Psoas muscle (tissue), 8 donors: Measurements from ENCODE around the gene KIF16B. TPM values are rescaled to one million over a fixed set of nuclear protein-coding genes. Genes with fewer than 3 reads are reported as not detected.

Experiments used
- ATAC-seq, 4 donors: fragments of 200-7000 bp; cut with Tn5 transposase; one replicate each; pipeline ENCODE4 v1.9.1; 2020; ENCODE audit warnings: moderate library complexity in 3 of 4, mild to moderate bottlenecking in 2 of 4
- DNase-seq, 2 donors: peaks; one replicate each; pipeline ENCODE4 v3.0.0-alpha.2; 2020
- H3K27ac ChIP-seq: fragments of 200-600 bp; one replicate; pipeline ENCODE4 v1.8.0; 2022
- H3K27me3 ChIP-seq, 3 donors: fragments of 200-600 bp in 1 of 3; one replicate each; pipeline versions ENCODE4 v1.6.1 to v1.8.0; 2013 to 2022; ENCODE audit warnings: low read length in 2 of 3, mild to moderate bottlenecking in 2 of 3, moderate library complexity in 1 of 3; ENCODE audit not compliant: insufficient read depth in 3 of 3
- H3K36me3 ChIP-seq, 2 donors: fragments of 200-600 bp in 1 of 2; one replicate each; pipeline versions ENCODE4 v1.6.1 to v1.8.0; 2013 to 2022; ENCODE audit warnings: low read depth in 1 of 2, mild to moderate bottlenecking in 1 of 2, moderate library complexity in 1 of 2; ENCODE audit not compliant: insufficient read depth in 1 of 2
- H3K4me1 ChIP-seq: fragments of 200-600 bp; one replicate; pipeline ENCODE4 v1.8.0; 2022
- H3K4me3 ChIP-seq: fragments of 200-600 bp; one replicate; pipeline ENCODE4 v1.8.0; 2022; ENCODE audit warnings: mild to moderate bottlenecking
- H3K9me3 ChIP-seq: fragments of 200-600 bp; one replicate; pipeline ENCODE4 v1.8.0; 2022
- WGBS, 3 donors: extraction: QIAGEN DNeasy Blood & Tissue Kit; methylation state at CpG; one replicate each; pipeline versions ENCODE4 v1.1.6 to v1.1.7; 2013; 5-methylcytosine and 5-hydroxymethylcytosine counted together
- intact Hi-C, 2 donors: fragments of 100-400 bp; cut with DNase I; formaldehyde crosslinking; loops; one replicate each; pipeline versions ENCODE4 v1.11.0 to v1.14.2; 2022
- polyA plus RNA-seq, 3 donors: library from polyadenylated mRNA; stranded (reverse); fragments of 200-250 nt; gene quantifications; one replicate each; pipeline ENCODE4 v1.2.3, GENCODE V29; 2013
- total RNA-seq, 4 donors: library from RNA; stranded (reverse); fragmentation: NEBNext Ultra II Directional in 2 of 4; extraction: Animal tissue kit (Norgen Biotek cat#: 25700) in 2 of 4; gene quantifications; one replicate each; pipeline versions ENCODE4 v1.2.1 to v1.2.4, GENCODE V29; 2021 to 2023
- TF ChIP-seq, protein P1 (sequence below): fragments of 200-600 bp; IDR thresholded peaks from one replicate; pipeline ENCODE4 v1.8.0; 2022; ENCODE audit warnings: antibody characterized with exemption
- donor health status: healthy with polysubstance abuse.
- donor health status: DM: no; HTN: no; CAD: no; lungs with moderate emphysema.
- donor health status: Bipolar disorder and iron deficiency.
- donor health status: healthy.
- donor health status: DM: yes; HTN: yes; CAD: no.
- donor health status: DM: no; HTN: no; CAD: no.
- donor health status: DM: no; HTN: no; CAD: no.
- donor health status: DM: yes; HTN: yes; CAD: no.

Gene KIF16B
- total and polyA plus RNA-seq, 7 donors, result 18.1 to 30.6 (median 24.1) TPM

DNA sequence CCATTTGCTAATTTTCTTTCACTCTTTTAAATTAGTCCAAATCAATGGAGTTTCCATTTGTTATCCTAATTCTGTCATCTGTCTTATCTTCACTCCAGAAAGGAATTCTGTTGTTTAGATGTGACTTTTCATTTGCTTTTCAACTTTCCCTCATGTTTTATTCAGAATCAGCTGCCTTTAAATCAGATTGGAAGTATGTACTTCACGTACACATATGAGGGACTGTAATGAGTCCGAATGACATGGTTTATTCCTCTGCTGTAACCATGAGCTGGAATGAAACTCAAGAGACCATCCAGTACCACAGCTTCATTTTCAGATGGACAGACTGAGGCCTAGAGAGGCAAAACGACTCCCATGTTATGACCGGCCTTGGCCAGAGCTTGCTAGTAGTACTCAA lies 302.3 kb downstream of the KIF16B start:
- TF ChIP-seq, protein P1, sequence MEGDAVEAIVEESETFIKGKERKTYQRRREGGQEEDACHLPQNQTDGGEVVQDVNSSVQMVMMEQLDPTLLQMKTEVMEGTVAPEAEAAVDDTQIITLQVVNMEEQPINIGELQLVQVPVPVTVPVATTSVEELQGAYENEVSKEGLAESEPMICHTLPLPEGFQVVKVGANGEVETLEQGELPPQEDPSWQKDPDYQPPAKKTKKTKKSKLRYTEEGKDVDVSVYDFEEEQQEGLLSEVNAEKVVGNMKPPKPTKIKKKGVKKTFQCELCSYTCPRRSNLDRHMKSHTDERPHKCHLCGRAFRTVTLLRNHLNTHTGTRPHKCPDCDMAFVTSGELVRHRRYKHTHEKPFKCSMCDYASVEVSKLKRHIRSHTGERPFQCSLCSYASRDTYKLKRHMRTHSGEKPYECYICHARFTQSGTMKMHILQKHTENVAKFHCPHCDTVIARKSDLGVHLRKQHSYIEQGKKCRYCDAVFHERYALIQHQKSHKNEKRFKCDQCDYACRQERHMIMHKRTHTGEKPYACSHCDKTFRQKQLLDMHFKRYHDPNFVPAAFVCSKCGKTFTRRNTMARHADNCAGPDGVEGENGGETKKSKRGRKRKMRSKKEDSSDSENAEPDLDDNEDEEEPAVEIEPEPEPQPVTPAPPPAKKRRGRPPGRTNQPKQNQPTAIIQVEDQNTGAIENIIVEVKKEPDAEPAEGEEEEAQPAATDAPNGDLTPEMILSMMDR, result no peak
- no peak for DNase-seq
- intact Hi-C loops, result loop anchor here in 1 of 2 donors (10.0 kb wide), 1 partner anchor 484 kb away; no protein-coding TSS in a partner anchor
- Histone ChIP-seq H3K9me3 (no peaks in the 10 kb centered on the region), H3K4me1 (no peaks in the 10 kb centered on the region), H3K4me3 (no peak overlapping the region), H3K27me3 (no peaks in the 10 kb centered on the region), H3K36me3 (peaks cover 0 to 3% of the 10 kb centered on the region in 2 donors), H3K27ac (no peak overlapping the region)
- no peak for ATAC-seq
- WGBS, 3 donors, result 93 to 96% (median 93%) methylated on average over 4 of the region's 4 CpGs

DNA sequence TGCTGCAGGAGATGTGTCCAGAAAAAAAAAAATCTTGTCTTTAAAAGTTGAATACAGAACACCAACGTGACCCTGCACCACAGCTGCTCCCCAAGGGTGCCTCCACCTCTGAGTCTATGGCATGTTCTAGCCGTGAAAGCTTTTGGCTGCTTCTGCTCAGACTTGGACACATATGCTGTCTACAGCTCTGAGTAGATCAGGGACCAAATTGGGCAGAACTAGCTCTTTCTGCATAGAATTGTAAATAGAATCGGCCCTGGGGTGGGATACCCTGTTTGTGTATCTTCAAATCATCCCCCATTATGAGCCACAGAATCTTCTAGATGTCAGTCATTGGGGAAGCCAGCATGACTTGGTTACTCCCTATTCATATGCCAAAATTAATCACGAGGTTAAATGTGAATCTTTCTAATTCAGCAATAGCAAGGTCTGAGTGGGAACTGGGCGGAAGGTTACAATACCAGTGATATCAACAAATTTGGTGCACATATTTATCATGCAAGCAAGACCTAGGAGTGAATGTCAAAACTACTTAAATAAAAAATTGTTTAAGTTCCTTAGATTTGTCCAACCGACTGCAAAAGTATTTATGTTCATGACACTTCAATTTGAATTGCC lies 302.8 kb downstream of the KIF16B start:
- DNase-seq (no peak), ATAC-seq (no peak)
- Histone ChIP-seq H3K4me1 (no peaks in the 10 kb centered on the region), H3K27ac (no peak overlapping the region), H3K9me3 (no peaks in the 10 kb centered on the region), H3K27me3 (no peaks in the 10 kb centered on the region), H3K4me3 (no peak overlapping the region), H3K36me3 (peaks cover 0 to 3% of the 10 kb centered on the region in 2 donors)
- WGBS, 3 donors, result 74 to 86% (median 74%) methylated on average over 6 of the region's 6 CpGs
- TF ChIP-seq, protein P1, result no peak
- intact Hi-C loops, result loop anchor here in 1 of 2 donors (10.0 kb wide), 1 partner anchor 484 kb away; no protein-coding TSS in a partner anchor

DNA sequence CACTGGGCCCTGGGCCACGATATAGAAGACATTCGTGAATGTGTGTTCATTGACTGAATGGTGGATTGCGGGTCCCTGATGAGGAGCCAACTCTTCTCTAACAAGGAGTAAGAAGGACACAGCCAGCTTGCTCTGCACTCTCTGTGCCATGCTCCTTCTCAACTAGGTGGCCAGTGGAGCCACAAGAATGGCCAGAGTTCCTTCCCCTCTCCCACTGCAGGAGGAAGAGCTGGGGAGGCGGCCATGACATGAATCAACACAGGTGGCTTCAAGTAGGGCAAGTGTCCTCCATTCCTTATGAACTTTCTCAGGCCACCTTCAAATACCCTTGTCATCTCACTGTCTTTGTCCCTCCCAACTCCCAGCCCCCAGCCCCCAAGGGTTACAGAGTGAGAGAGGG lies 305.7 kb downstream of the KIF16B start:
- H3K27me3 ChIP-seq, result no peaks in the 10 kb centered on the region
- no peak overlapping the region for H3K4me3 ChIP-seq
- H3K36me3 ChIP-seq, result no peaks in the 10 kb centered on the region
- intact Hi-C loops, result no loop called here
- H3K9me3 ChIP-seq, result no peaks in the 10 kb centered on the region
- DNase-seq, result no peak
- 96 to 98% (median 96%) methylated on average over 4 of the region's 4 CpGs for WGBS, 3 donors
- TF ChIP-seq, protein P1, result no peak
- ATAC-seq, result no peak
- H3K27ac ChIP-seq, result no peak overlapping the region
- no peaks in the 10 kb centered on the region for H3K4me1 ChIP-seq

DNA sequence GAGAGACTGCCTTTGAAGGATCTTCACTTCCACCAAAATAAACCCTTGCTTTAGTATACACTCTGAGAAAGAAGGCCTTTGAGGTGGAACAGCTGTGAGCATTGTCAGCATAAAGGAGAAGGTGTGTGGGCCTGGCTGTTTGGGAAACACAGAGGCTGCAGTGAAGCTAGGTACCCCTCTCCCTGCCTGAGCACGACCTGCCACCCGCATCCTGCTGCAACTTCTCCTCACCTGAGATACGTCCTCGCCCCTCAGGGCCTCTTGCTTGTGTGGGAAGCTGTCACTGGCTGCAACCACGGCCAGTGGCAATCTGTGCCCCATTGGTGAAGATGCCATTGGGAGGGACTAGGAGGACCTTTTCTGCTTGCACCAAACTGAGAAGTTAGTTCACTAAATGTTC lies 307.9 kb downstream of the KIF16B start:
- DNase-seq (no peak), ATAC-seq (no peak)
- intact Hi-C loops, result no loop called here
- H3K4me3 ChIP-seq, result no peak overlapping the region
- no peaks in the 10 kb centered on the region for H3K4me1 ChIP-seq
- H3K27ac ChIP-seq, result no peak overlapping the region
- no peaks in the 10 kb centered on the region for H3K27me3 ChIP-seq
- 91 to 98% (median 96%) methylated on average over 5 of the region's 5 CpGs for WGBS, 3 donors
- TF ChIP-seq, protein P1, result no peak
- H3K36me3 ChIP-seq, result no peaks in the 10 kb centered on the region
- no peaks in the 10 kb centered on the region for H3K9me3 ChIP-seq

DNA sequence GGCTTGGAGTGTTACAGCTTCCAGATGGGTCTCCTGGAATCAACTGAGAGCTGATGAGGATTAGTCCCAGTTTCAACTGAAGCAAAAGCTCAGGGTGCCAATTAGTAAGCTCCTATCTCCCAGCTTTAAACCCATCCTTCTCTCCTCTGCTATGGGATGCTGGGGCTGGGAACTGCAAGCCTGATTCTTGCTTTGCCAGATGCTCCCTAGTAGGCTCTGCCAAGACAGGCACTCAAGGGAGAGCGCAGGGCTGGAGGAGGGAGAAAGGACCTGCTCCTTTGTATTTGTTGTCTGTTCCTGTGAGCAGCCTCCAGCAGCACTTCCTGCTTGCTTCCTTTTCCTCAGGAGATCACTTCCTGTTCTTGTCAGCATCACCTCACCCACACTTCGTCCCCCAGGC lies 309.7 kb downstream of the KIF16B start:
- TF ChIP-seq, protein P1, result no peak
- Histone ChIP-seq H3K27me3 (no peaks in the 10 kb centered on the region), H3K36me3 (no peaks in the 10 kb centered on the region), H3K4me3 (no peak overlapping the region), H3K9me3 (no peaks in the 10 kb centered on the region), H3K27ac (no peak overlapping the region), H3K4me1 (no peaks in the 10 kb centered on the region)
- ATAC-seq, result peak in 1 of 4 donors; percentile 16
- intact Hi-C loops, result no loop called here
- 17 to 41% (median 34%) methylated on average over 1 to 2 of the region's 2 CpGs for WGBS, 3 donors
- no peak for DNase-seq
